ENCODE results near the gene MCRIP1.

MCRIP1 gene

GRCh38 chr17:81825841-81826466 is 7.1 kb downstream of the MCRIP1 start:
- Histone ChIP-seq H3K27ac (no peak overlapping the region), H3K4me3 (no peak overlapping the region)

- Histone ChIP-seq H3K4me3 (no peak overlapping the region), H3K27ac (no peak overlapping the region)
Measured at GRCh38 chr17:81824595-81824994, 8.5 kb downstream of the MCRIP1 start.

GRCh38 chr17:81823820-81824550 is 9.1 kb downstream of the MCRIP1 start:
- Histone ChIP-seq H3K4me3 (no peak overlapping the region), H3K27ac (no peak overlapping the region)

- Histone ChIP-seq H3K27ac (peak overlapping the region in 10 of 21 experiments; percentile 41 to 94 (median 80)), H3K4me3 (no peak overlapping the region)
Measured at GRCh38 chr17:81822996-81823819, 9.9 kb downstream of the MCRIP1 start.

- Histone ChIP-seq H3K27ac (peak overlapping the region in 20 of 21 experiments; percentile 31 to 94 (median 76)), H3K4me3 (no peak overlapping the region)
Measured at GRCh38 chr17:81822312-81822637, 10.8 kb downstream of the MCRIP1 start.

- Histone ChIP-seq H3K27ac (peak overlapping the region in 20 of 21 experiments; percentile 31 to 94 (median 76)), H3K4me3 (no peak overlapping the region)
Measured at GRCh38 chr17:81821603-81822311, 11.3 kb downstream of the MCRIP1 start.

GRCh38 chr17:81821147-81821546 is 11.9 kb downstream of the MCRIP1 start:
- no peak overlapping the region for H3K4me3 ChIP-seq

GRCh38 chr17:81819708-81820107 is 13.4 kb downstream of the MCRIP1 start:
- no peak overlapping the region for H3K27ac ChIP-seq
- H3K4me3 ChIP-seq: no peak overlapping the region

More at GRCh38 chr17:81821147-81821546, 11.9 kb downstream of the MCRIP1 start:
- H3K27ac ChIP-seq: peak overlapping the region in 14 of 21 experiments; percentile 12 to 94 (median 77)

- Histone ChIP-seq H3K27ac (no peak overlapping the region), H3K4me3 (no peak overlapping the region)
Measured at GRCh38 chr17:81817758-81818147, 15.3 kb downstream of the MCRIP1 start.

- H3K4me3 ChIP-seq: no peak overlapping the region
- peak overlapping the region in 1 of 21 experiments; percentile 55 for H3K27ac ChIP-seq
Measured at GRCh38 chr17:81815646-81815986, 17.5 kb downstream of the MCRIP1 start.

GRCh38 chr17:81814748-81815645 is 18.1 kb downstream of the MCRIP1 start:
- H3K27ac ChIP-seq: peak overlapping the region in 1 of 21 experiments; percentile 55
- H3K4me3 ChIP-seq: no peak overlapping the region

- Histone ChIP-seq H3K4me3 (no peak overlapping the region), H3K27ac (no peak overlapping the region)
Measured at GRCh38 chr17:81813861-81814683, 19.0 kb downstream of the MCRIP1 start.

- Histone ChIP-seq H3K27ac (no peak overlapping the region), H3K4me3 (no peak overlapping the region)
Measured at GRCh38 chr17:81813371-81813684, 19.8 kb downstream of the MCRIP1 start.

- Histone ChIP-seq H3K27ac (no peak overlapping the region), H3K4me3 (no peak overlapping the region)
Measured at GRCh38 chr17:81812571-81813370, 20.3 kb downstream of the MCRIP1 start.

- no peak overlapping the region for H3K27ac ChIP-seq
- no peak overlapping the region for H3K4me3 ChIP-seq
Measured at GRCh38 chr17:81811705-81812570, 21.2 kb downstream of the MCRIP1 start.

- no peak overlapping the region for H3K4me3 ChIP-seq
- no peak overlapping the region for H3K27ac ChIP-seq
Measured at GRCh38 chr17:81810892-81811704, 22.0 kb downstream of the MCRIP1 start.
